ENCODE data around the gene ARMC5.

Gene ARMC5

GRCh38 chr16:31504159-31504558 is 44.9 kb downstream of the ARMC5 start:
- no peak for DNase-seq

GRCh38 chr16:31505483-31505882 is 46.2 kb downstream of the ARMC5 start:
- no peak for DNase-seq

GRCh38 chr16:31507617-31507928 is 48.3 kb downstream of the ARMC5 start:
- no peak for DNase-seq

- peak; percentile 48 to 82 for DNase-seq
Measured at GRCh38 chr16:31507929-31508705, 48.8 kb downstream of the ARMC5 start, which contains the start of gene RUSF1. Gene RUSF1 (minus strand): TSS chr16:31508391. CDS start chr16:31508373, 18 bp downstream.

GRCh38 chr16:31508706-31509195 is 49.5 kb downstream of the ARMC5 start:
- no peak for DNase-seq

GRCh38 chr16:31513126-31513525 is 53.8 kb downstream of the ARMC5 start:
- DNase-seq: no peak

- DNase-seq: no peak
Measured at GRCh38 chr16:31513884-31514283, 54.6 kb downstream of the ARMC5 start.

All from NCI-H524 (cell line).